HG02870 (cell line): ENCODE results near the gene FAM47B.

Experiments
- ATAC-seq: cut with Tn5 transposase; IDR thresholded peaks from one replicate; pipeline ENCODE4 v1.9.1; 2021; ENCODE audit warnings: mild to moderate bottlenecking, moderate library complexity; ENCODE audit not compliant: unreplicated experiment

The FAM47B gene

DNA sequence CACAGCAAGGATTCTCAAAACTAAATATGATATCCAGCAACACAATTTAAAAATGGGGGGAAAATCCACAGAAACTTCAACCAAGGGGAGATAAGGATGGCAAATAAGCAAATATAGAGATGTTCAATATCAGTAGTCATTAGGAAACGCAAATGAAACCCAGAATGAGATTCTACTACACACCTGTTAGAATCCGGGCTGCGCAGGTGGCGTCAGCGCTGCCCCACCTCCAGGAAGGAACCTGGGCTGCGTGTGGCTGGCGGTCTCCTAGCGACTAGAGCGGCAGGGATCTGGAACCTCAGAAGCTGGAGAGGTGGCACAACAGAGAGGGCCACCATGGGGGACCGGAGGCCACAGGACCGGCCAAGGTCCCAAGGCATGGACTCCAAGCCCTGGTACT, at the start of gene FAM47B:
Gene FAM47B (plus strand): TSS at position 301 of the 400 bp plus-strand sequence. CDS start 36 bp downstream, at position 337.
- no peak for ATAC-seq

DNA sequence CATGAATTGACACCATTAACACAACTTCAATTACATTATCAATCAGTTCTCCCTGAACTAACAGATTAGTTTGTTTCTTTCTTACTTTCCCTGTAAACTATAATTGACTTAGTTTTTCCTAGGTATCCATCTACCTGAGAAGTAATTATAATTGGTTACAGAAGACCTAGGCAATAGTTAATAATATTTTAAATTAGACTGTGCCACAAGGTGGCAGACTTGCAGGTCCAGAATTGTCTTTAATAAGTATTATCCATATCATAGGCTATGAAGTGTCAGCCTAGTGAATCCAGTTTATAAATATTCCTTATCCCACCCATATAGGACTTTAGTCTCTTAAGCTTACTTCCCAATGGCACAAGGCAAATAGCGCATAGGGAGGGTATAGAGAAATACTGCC, 48.9 kb upstream of the FAM47B start:
- ATAC-seq: no peak

DNA sequence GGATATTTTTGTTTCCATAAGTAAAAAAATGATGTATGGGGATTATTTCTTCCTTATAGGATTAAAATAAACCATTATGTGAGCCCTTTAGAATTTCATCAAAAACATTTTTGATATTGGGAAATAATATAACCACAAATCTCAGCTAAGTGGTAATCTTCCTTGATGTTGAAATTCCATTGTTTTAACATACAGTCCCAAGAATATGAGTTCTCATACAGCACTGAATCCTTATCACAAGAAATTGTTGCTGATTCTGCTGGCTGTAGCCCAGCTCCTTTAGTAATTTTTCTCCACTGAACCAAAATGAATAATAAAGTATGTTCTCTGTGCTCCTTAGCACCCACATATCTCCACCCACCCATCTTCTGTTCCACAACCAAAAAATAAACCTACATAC, 41.9 kb upstream of the FAM47B start:
- ATAC-seq: no peak

DNA sequence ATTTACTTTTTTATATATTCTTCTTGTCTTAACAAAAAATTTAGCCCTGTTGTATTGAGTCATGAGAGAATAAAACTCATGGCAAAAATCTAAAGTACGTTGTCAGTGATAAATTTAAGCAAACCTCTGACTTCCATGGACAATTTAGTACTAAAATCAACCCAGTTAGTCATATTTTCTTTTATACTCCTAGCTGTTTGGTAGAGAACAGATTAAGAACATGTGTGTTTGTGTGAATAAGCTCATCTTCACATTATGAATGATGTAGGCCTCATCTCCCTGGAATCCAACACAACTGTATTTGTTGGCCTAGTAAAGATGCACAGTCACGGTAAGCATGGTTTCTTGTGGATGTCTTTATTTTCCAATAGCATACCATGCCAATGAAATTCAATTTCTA, 40.8 kb upstream of the FAM47B start:
- no peak for ATAC-seq

DNA sequence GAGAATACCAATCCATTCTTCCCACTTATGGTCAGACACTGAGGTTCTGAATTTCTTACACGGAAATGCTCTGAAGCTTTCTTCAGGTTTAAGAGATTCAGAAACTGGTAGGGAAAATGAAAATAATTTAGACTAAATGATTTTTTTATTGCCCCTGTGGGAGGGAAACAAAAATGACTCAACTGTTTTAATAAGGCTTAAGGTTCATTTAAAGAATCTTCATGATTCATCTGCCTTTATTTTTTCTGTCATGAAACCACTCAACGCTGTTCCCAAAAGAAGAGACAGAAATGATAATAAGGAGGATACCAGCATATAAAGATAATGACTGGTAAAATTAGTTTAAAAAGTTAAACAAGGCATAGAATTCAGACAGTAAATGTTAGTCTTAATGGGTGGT, 39.3 kb upstream of the FAM47B start:
- no peak for ATAC-seq

DNA sequence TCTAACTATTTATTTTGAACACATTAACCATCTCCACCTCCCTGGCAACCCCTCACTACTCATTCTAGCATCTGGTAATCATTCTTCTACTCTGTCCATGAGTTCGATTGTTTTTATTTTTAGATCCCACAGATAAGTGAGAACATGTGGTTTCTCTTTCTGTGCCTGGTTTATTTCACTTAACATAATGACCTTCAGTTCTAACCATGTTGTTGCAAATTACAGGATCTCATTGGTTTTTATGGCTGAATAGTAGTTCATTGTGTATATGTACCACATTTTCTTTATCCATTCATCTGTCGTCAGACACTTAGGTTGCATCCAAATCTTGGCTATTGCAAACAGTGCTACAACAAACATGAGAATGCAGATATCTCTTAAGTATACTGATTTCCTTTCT, 33.4 kb upstream of the FAM47B start:
- no peak for ATAC-seq

DNA sequence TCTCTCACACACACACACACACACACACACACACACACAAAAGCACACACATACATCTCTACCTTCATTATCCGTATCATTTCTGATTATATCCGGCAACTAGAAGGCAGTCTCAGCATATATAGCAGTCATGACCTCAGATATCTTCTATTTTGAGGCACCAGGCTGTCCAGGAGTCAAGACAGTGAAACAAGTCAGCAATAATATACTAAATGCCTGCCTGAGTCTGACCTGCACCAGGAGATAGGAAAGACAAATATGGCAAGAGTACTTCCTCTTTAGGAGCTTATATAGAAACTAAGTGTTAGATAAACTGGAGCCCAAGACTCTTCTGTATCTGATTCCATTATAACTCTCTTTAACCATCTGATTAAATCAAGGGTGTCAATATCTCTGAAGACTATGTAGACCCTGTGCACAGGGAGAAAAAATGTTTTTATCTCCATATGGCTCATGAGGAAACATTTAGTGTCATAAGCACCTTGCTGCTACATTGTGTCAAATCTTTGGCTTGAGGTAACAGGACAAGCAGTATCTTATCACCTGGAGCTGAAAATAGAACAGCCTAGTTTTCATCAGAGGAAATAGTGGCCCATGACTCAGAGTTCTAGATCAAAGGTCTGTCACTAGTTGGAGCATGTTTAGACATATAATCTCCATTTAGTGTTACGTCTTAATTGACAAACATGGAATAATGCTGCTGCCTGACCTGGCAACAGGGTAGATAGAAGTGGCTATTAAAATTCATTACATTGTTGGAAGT, 27.0 kb upstream of the FAM47B start:
- no peak for ATAC-seq

DNA sequence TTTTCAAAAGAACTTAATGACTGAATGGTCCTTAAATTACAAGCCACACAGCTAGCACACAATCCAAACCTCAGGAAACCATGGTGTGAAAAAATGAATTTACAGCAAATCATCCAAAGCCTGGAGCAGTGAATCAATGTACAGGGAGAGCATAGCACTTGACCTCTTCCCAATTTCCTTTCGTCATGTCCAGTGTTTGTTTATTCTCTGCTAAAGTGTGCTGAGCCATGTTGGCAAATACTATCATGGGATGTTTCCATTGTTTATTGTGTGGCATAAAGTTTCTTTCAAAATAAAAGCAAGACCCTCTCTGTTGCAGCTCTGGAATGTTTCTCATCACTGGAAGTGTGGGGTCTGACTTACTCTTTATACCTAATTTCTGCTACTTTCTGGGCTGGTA, 25.4 kb upstream of the FAM47B start:
- ATAC-seq: no peak

DNA sequence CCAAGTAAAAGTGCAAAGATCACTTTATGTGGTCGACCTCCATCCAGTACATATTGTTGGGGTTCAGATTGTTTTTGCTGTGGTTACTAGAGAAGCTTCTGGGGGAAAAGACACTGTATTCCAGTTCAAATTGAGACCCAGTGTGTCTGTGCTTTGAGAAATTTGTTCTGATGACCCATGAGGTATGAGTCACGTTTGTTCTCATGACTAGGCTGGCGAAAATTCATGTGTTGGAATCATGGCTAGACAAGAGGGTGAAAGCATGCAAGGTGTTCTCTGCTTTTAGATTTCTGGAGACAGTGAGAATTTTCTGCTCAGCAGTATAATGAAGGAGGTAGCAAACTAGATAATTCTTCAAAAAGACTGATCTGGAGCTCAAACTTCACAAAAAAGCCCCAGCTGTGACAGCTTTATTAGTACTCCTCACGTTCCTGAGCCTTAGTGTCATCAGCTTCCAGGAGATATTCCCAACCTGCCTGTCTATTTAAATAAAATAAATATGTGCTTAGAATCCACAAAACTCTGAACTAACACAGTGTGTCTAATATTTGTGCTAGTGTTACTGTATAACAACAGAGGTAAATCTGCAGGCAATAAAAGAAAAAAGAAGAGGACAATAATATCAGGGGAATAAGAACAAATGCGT, 24.4 kb upstream of the FAM47B start:
- ATAC-seq: no peak

DNA sequence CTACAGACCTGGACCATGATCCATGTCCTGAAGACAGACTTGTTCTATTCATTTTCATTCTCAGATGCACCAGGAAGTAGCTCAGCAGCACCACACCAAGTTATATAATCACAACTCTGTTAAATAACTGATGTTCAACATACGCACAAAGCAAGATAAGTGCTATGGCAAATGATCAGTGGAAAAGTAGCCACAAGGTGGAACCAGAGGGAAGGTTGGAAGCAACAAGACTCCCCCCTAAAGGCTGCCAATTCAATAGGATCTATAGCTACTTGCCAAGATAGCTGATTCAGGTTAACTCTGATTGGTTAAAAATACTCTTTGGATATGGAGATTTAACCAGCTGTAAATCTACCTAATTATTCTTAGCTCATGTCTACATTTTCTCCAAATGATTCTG, 23.7 kb upstream of the FAM47B start:
- no peak for ATAC-seq

DNA sequence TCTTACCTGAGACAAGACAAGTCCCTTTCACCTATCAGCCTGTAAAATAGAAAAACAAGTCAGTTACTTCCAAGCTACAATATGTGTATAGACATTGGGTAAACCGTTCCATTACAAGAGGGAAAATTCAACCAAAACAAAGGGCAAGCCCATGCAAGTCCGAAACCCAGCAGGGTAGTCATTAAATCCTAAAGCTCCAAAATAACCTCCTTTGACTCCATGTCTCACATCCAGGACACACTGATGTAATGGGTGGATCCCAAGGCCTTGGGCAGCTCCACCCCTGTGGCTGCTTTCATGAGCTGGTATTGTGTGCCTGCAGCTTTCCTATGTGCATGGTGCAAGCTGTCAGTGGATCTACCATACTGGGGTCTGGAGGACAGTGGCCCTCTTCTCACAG, 14.7 kb upstream of the FAM47B start:
- no peak for ATAC-seq

DNA sequence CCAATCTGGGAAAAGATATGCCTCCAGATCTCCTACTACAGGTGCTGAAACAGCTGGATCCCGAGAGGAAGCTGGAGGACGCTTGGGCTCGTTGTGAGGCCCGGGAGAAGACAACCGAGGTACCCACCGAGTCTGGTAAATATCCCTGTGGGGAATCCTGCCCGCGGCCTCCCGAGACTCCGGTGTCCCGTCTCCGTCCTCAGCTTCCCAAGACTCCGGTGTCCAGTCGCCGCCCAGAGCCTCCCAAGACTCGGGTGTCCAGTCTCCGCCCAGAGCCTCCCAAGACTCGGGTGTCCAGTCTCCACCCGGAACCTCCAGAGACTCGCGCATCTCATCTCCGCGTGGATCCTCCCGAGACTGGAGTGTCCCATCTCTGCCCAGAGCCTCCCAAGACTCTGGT, 639 bp downstream of the FAM47B start:
- ATAC-seq: no peak

DNA sequence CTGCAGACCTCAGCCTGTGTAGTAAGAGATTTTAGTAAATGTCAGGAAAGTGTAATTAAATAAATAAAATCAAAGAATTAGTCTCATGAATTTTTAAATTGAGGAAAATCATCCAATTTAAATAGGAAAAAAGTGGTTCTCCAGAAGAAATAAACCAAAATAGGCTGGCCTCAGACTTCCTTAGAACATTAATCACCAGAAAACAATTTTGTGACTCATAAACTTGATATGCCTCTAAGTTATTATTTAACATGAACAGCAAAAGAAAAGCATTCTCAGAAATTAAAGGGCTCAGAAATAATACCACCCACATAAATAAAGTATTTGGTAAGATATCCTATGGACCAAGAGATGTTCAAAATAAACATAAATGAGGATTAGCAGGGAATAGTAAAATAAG, 14.3 kb downstream of the FAM47B start:
- ATAC-seq: no peak

DNA sequence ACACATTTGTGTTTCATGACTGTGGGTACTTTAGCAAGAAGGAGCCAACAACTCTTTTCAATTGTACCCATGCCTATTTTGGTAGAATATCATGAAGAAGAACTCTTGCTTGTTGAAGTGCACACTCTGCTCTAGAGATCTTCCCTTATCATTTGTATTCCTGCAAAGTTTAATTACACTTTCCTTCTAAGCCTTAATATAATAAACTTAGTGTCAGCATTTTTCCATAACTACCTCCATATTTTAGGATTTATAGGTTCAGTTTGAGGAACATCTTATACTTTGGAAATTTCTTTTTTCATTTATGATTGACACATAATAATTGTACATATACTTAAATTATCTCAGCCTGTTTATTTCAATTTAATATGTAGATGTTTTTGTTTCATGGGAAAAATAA, 19.1 kb downstream of the FAM47B start:
- ATAC-seq: no peak

DNA sequence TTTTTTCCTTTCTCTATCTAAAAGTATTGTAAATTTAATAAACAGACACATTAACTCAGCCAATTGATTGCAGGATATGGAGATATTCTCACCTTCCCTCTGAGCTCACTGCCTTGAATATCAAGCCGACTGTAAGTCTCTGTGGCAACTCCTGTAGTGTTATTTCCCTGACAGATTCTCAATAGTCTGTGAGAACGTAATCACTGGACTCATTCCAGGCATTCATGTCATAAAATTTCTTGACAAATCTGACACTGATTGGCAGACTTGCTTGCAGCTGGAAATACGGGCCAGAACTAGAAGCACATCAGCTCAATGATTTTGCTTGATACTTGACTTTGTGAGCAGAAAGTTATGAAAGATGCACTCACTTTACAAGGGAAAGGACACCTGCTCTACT, 29.6 kb downstream of the FAM47B start:
- no peak for ATAC-seq

DNA sequence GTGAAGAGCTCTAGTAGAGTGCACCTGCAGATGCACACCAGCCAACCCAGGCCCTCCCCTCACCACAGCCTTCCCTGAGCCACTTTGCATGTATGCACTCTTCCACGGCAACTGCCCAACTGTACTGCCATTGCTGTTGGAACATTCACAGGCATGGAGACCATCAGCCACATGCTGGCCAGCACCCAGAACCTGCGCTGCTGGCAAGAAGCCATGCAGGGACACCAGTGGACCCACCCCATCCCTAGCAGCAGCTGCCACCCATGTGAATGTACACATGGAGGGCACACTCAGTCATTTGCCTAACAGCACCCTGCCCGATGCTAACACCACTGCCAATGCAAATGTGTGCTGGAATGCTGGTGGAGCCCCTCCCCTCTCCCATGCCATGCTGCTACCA, 35.6 kb downstream of the FAM47B start:
- ATAC-seq: no peak

DNA sequence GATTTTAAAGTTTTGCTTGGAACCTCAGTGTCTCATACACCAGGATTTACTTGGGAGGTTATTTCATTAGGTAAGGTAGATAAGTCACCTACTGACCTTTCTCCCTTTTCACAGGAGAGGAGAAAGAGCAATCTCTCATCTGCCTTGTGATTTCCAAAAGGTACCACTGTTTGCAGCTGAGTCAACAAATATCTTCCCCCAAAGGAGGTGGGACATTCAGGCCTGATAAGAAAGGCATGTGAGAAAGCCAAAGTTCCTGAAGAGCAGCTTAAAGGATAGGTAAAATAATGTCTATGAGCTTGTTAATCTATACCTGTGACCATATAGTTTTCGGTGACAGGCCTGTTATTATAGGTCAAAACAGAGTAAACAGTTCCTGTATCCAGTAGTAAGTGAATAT, 45.0 kb downstream of the FAM47B start:
- no peak for ATAC-seq
